Heart right ventricle (tissue), 16 donors: ENCODE results near the gene TENM4. TPM values are rescaled to one million over a fixed set of nuclear protein-coding genes. Genes with fewer than 3 reads are reported as not detected.

ENCODE experiments used
- ATAC-seq, 8 donors: fragments of 200-7000 bp; cut with Tn5 transposase; one replicate each; pipeline ENCODE4 v1.9.1; 2020; ENCODE audit warnings: mild to moderate bottlenecking in 8 of 8, moderate library complexity in 8 of 8, moderate number of reproducible peaks in 1 of 8
- DNase-seq, 2 donors: peaks; one replicate each; pipeline ENCODE4 v3.0.0-alpha.2; 2020
- H3K27ac ChIP-seq, 10 donors: fragments of 200-600 bp; sonication (generic) in 2 of 10; one replicate each; pipeline versions ENCODE4 v1.5.0 to v1.8.0; 2020 to 2022; ENCODE audit warnings: mild to moderate bottlenecking in 3 of 10
- H3K27me3 ChIP-seq, 7 donors: fragments of 200-600 bp; one replicate each; pipeline ENCODE4 v1.8.0; 2021 to 2022; ENCODE audit warnings: mild to moderate bottlenecking in 2 of 7
- H3K36me3 ChIP-seq, 9 donors: fragments of 200-600 bp; sonication (generic) in 1 of 9; one replicate each; pipeline versions ENCODE4 v1.5.0 to v1.8.0; 2020 to 2022; ENCODE audit warnings: mild to moderate bottlenecking in 2 of 9
- H3K4me1 ChIP-seq, 9 donors: fragments of 200-600 bp; sonication (generic) in 1 of 9; one replicate each; pipeline versions ENCODE4 v1.5.0 to v1.8.0; 2020 to 2022; ENCODE audit warnings: mild to moderate bottlenecking in 4 of 9
- H3K4me3 ChIP-seq, 10 donors: fragments of 200-600 bp; sonication (generic) in 2 of 10; one replicate each; pipeline versions ENCODE4 v1.5.0 to v1.8.0; 2020 to 2022; ENCODE audit warnings: mild to moderate bottlenecking in 7 of 10, moderate library complexity in 2 of 10
- H3K9me3 ChIP-seq, 11 donors: fragments of 200-600 bp in 10 of 11; sonication (generic) in 2 of 11; one replicate each; pipeline versions ENCODE4 v1.5.0 to v1.8.0; 2013 to 2022; ENCODE audit warnings: mild to moderate bottlenecking in 2 of 11, control low read depth in 1 of 11, moderate library complexity in 1 of 11
- CTCF ChIP-seq, 9 donors: fragments of 200-600 bp; sonication (generic) in 2 of 9; IDR thresholded peaks; one replicate each; pipeline versions ENCODE4 v1.5.0 to v1.8.0; 2021 to 2022; ENCODE audit warnings: antibody characterized with exemption in 9 of 9, mild to moderate bottlenecking in 5 of 9, moderate library complexity in 1 of 9
- WGBS, 2 donors: extraction: QIAGEN DNeasy Blood & Tissue Kit; methylation state at CpG; one replicate each; pipeline ENCODE4 v1.1.7; 2013; ENCODE audit warnings: inconsistent platforms in 1 of 2; 5-methylcytosine and 5-hydroxymethylcytosine counted together
- intact Hi-C, 10 donors: fragments of 100-400 bp; cut with DNase I; formaldehyde crosslinking; loops; one replicate each; pipeline versions ENCODE4 v1.11.1 to v1.14.2; 2022
- polyA plus RNA-seq, 2 donors: library from polyadenylated mRNA; stranded (reverse); fragments of 200-250 nt; gene quantifications; one replicate each; pipeline ENCODE4 v1.2.3, GENCODE V29; 2013
- total RNA-seq, 10 donors: library from RNA; stranded (reverse); fragmentation: NEBNext Ultra II Directional in 3 of 10; extraction: Animal tissue kit (Norgen Biotek cat#: 25700) in 3 of 10; gene quantifications; one replicate each; pipeline versions ENCODE4 v1.2.1 to v1.2.4, GENCODE V29; 2021 to 2023
- donor health status: Arrhythmogenic right ventricular cardiomyopathy.
- donor health status: ischemic (EF 13 %, LVEDD 7.1; RV severe dilation, severe dysfunction).
- donor health status: healthy with polysubstance abuse.
- donor health status: DM: no; HTN: yes; CAD: no.
- donor health status: DM: no; HTN: no; CAD: no.
- donor health status: ischemic (EF 25% LVEDD 6.9; RV normal size, moderate dysfunction).
- donor health status: ischemic (EF 25% LVEDD 5.7; RV mildly dilated, moderate dysfunction).
- donor health status: healthy.
- donor health status: DM: yes; HTN: yes; CAD: no.
- donor health status: Ischemic cardiomyopathy.
- donor health status: ischemic (EF 35%, LVEDD 5.7; RV mildly dilated, moderate dysfunction).
- donor health status: nonischemic (EF 11% LVEDD 7.7; RV severe dilation, severe dysfunction).
- donor health status: DM: yes; HTN: yes; CAD: no.
- donor health status: PGD.
- donor health status: ischemic (EF 29% LVEDD 5.4; RV normal size, mild dysfunction).
- donor health status: nonischemic (EF 23%, LVEDD 6.1; RV moderate dilation, normal function).

The TENM4 gene
- total and polyA plus RNA-seq, 12 donors: 0.10 to 3.6 (median 0.91) TPM

DNA sequence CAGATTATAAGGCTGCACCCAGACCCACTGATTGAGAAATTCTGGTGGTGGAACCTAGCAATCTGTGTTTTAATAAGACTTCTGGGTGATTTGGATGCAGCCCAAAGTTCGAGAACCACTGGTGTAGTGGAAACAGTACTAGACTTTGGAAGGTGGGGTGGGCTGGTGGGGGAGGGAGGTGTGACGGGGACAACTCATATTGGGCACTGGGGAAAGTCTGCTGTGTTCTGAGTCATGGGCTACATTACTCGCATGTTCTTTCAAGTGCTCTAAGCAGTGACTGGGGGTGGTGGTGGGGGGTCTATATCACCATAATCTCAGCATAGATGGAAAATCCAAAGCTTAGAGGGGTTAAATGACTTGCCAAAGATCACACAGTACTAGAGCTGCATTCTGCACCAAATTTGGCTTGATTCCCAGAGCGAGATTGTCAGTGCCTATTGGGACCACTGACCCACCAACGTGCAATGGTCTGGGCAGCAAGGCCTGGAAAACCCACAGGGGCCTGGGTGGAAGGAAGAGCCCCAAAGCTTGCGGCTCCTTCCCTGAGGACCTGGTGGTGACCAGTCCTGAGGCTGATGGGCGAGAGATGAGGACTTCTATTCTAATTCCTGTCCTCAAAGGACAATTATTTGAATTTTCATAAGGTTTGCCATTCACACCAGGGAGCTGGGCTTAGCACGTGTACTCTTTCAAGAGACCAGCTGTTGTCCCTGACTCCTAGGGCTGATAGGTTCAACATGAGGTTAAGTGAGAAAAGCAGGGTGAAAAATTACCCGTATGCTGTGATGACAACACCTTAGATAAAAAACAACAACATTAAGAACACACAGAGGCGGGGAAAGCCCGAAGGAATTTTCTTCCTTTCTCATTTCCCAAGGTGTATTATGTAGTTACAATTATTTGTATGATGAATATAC, 788.6 kb downstream of the TENM4 start:
- DNase-seq: no peak
- 76 to 79% methylated on average over 11 of the region's 11 CpGs for WGBS, 2 donors
- intact Hi-C loops: loop anchor here in 1 of 10 donors (10.0 kb wide), 1 partner anchor 303 kb away; no protein-coding TSS in a partner anchor

GRCh38 chr11:78651136-78651775, 789.6 kb downstream of the TENM4 start:
- TF ChIP-seq CTCF (IDR thresholded peaks at IDR 0.05): no peak
- H3K27me3 ChIP-seq: peaks cover 0 to 6% (median 0%) of the 10 kb centered on the region in 7 donors
- intact Hi-C loops: loop anchor here in 1 of 10 donors (10.0 kb wide), 1 partner anchor 304 kb away; no protein-coding TSS in a partner anchor
- H3K36me3 ChIP-seq: no peaks in the 10 kb centered on the region
- H3K4me3 ChIP-seq: no peak overlapping the region
- ATAC-seq: no peak
- 65 to 67% methylated on average over 13 of the region's 13 CpGs for WGBS, 2 donors
- no peaks in the 10 kb centered on the region for H3K9me3 ChIP-seq
- no peak overlapping the region for H3K27ac ChIP-seq
- H3K4me1 ChIP-seq: no peaks in the 10 kb centered on the region
- DNase-seq: no peak

More for the DNA sequence above, 788.6 kb downstream of the TENM4 start:
- Histone ChIP-seq H3K4me1 (no peaks in the 10 kb centered on the region), H3K27ac (no peak overlapping the region), H3K4me3 (no peak overlapping the region), H3K36me3 (no peaks in the 10 kb centered on the region), H3K27me3 (peaks cover 0 to 2% (median 0%) of the 10 kb centered on the region in 7 donors), H3K9me3 (no peaks in the 10 kb centered on the region)
- ATAC-seq: no peak
- no peak for TF ChIP-seq CTCF (IDR thresholded peaks at IDR 0.05)

- intact Hi-C loops: loop anchor here (2.0 to 10.0 kb wide), 13 partner anchors 65 to 845 kb away; no protein-coding TSS in a partner anchor
- 76 to 81% methylated on average over 10 of the region's 10 CpGs for WGBS, 2 donors
Measured at GRCh38 chr11:78649361-78650215, 791.2 kb downstream of the TENM4 start.

More at GRCh38 chr11:78649361-78650215, 791.2 kb downstream of the TENM4 start:
- no peaks in the 10 kb centered on the region for H3K9me3 ChIP-seq
- peaks cover 0 to 11% (median 0%) of the 10 kb centered on the region in 7 donors for H3K27me3 ChIP-seq
- H3K36me3 ChIP-seq: no peaks in the 10 kb centered on the region
- H3K4me3 ChIP-seq: no peak overlapping the region
- H3K4me1 ChIP-seq: peaks cover 0 to 3% (median 0%) of the 10 kb centered on the region in 9 donors
- no peak for TF ChIP-seq CTCF (IDR thresholded peaks at IDR 0.05)
- DNase-seq (no peak), ATAC-seq (no peak)
- no peak overlapping the region for H3K27ac ChIP-seq
